HG03565 (cell line): ENCODE measurements around the gene SSU72.
A peak's percentile ranks its signal among the peaks of the same experiment; 100 is the strongest.
"Not testable (repeated sequence)": the region's sequence is repeated elsewhere in the genome, so short reads cannot be mapped to it uniquely, and the experiment has no call there.

Source experiments
- ATAC-seq: cut with Tn5 transposase; IDR thresholded peaks from one replicate; pipeline ENCODE4 v1.9.1; 2021; ENCODE audit warnings: mild to moderate bottlenecking, moderate library complexity; ENCODE audit not compliant: unreplicated experiment

SSU72 gene

GRCh38 chr1:1596493-1597274, 22.0 kb upstream of the SSU72 start:
- no peak for ATAC-seq

DNA sequence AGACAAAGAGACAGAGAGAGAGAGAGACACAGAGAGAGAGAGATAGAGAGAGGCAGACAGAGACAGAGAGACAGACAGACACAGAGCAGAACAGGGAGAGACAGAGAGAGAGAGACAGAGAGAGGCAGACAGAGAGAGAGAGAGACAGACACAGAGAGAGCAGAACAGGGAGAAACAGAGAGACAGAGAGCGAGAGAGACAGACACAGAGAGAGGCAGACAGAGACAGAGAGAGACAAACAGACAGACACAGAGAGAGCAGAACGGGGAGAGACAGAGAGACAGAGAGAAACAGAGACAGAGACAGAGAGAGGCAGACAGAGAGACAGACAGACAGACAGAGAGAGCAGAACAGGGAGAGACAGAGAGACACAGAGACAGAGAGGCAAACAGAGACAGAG, 20.7 kb upstream of the SSU72 start:
- ATAC-seq, result not testable (repeated sequence)

DNA sequence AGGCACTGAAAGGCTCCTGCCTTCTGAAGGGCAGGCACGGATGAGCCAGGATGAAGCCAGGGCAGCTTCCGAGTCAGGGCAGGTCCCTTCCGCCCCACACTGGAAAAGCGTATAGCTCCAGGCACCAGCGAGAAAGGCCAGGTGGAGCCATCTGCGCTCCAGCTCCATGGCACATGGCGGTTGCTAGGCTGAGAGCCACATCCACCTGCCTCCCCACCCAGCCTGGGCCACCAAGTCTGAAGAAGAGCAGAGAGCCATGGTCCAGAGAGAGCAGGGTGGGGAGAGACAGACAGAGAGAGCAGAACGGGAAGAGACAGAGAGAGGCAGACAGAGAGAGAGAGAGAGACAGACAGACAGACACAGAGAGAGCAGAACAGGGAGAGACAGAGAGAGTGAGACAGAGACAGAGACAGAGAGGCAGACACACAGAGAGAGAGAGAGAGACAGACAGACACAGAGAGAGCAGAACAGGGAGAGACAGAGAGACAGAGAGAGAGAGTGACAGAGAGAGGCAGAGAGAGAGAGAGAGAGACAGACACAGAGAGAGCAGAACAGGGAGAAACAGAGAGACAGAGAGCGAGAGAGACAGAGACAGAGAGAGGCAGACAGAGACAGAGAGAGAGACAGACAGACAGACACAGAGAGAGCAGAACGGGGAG, 20.1 kb upstream of the SSU72 start:
- ATAC-seq, result no peak

DNA sequence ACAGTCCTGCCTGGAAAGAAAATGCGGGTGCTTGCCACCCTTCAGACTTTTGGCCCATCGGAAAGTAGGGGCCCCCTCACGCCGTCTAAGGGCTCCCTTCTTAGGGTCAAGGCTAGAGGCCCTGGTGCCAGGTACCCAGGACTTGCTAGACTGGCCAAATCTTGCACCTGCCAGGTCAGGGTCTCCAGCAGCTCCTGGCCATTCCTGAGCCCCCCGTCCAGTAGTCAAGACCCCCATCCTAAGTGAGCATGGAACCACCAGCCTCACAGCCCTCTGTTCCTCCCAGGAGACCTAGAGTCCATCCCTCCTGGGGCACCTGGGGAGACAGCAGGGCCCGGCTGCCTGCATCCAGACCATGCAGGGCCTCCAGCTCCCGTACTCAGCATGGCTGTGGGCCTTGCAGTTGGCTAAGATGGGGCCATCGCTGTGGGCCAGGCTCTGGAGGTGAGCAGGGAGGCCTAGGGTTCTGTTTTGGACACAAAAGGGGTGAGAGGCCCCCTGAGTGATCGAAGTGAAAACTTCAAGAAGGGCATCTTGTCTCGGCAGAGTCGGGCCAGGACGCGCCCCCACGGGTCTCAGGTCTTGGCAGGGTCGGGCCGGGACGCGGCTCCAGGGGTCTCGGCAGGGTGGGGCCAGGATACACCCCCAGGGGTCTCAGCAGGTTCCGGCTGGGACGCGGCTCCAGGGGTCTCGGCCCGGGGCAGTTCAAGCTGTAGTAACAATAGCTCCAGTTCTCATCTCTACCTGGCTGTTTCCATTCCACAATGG, 19.4 kb upstream of the SSU72 start:
- no peak for ATAC-seq

GRCh38 chr1:1591452-1591851, 16.8 kb upstream of the SSU72 start:
- no peak for ATAC-seq

- no peak for ATAC-seq
Measured at GRCh38 chr1:1583347-1584010, 8.8 kb upstream of the SSU72 start.

DNA sequence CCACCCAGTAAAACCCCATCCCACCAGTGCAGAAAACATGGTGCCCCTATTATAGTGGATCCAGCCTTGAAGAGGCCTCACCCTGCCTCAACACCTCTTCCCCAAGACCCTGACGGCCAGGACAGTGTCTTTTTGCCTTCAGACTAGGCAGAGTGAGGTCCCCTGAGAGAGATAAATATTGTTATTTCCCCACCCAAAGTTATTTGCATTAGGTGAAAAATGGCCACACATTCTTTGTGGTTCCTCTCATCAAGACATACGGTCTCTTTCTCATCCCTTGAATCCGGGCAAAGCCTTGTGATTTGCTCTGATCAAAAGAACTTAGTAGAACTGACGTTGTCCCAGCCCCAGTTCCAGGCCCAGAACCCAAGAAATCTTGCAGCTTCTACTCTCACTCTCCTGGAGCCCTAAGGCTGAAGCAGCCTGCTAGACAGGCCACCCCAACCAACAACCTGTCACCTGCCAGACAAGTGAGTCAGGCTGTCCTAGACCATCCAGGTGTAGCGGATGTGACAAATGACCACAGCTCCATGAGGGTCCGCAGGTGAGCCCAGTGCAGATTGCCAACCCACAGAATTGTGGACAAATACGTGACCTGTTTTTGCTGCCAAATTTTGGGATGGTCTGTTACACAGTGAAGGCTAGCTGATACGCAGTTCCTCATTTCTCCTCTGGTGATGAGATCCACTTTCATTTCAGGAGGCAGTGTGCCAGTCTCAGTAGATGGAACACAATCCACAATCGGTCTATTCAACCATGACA, 8.1 kb upstream of the SSU72 start:
- ATAC-seq, result no peak

- no peak for ATAC-seq
Measured at GRCh38 chr1:1578371-1578940, 3.8 kb upstream of the SSU72 start.

DNA sequence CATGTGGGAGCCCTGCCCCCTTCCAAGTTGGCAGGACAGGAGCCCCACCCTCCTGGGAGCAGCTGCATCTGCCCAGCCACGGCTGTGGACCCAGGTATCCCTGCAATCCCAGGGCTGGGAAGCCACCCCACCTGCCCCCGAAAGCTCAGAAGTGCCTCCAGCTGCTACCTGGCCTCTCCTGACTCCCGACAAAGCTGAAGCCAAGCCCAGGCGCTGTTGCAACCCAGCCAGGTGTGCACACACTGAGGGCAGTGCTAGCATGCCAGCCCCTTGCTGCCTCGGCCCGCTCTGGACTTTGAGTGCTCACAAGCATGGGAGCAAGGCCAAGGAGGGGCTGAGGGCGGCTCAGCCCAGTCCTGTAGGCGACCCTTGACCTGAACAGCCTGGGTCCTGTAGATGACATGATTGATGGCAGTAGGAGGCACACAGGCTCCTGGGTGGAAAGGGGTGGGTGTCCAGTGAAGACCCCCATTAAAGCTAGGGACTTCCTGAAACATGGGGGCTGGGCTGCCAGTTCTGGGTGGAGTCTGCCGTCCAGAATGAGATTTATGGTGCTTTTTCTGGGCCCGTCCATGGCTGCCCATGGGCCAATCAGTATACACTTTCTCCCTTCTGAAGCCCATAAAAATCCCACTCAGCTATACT, 2.8 kb upstream of the SSU72 start:
- ATAC-seq, result no peak

- peak; percentile 48 for ATAC-seq
Measured at GRCh38 chr1:1573843-1574720, 581 bp downstream of the SSU72 start.

DNA sequence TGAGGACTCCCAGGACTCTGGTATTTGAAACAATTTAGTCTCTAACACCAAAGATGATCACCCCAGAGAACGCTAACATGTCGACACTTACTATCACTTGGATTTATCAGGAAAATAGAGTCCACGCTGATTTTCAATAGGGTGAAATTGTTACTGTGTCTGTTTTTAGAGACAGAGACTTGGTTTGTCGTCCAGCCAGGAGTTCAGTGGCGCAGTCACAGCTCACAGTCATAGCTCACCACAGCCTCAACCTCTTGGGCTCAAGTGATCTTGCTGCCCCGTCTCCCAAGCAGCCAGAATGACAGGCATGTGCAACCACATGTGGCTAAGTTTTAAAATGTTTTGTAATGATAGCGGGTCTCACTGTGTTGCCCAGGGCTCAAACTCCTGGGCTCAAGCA, 5.3 kb downstream of the SSU72 start:
- no peak for ATAC-seq

GRCh38 chr1:1567891-1568291, 6.8 kb downstream of the SSU72 start:
- ATAC-seq, result no peak

- ATAC-seq, result no peak
Measured at GRCh38 chr1:1567152-1567875, 7.3 kb downstream of the SSU72 start.

DNA sequence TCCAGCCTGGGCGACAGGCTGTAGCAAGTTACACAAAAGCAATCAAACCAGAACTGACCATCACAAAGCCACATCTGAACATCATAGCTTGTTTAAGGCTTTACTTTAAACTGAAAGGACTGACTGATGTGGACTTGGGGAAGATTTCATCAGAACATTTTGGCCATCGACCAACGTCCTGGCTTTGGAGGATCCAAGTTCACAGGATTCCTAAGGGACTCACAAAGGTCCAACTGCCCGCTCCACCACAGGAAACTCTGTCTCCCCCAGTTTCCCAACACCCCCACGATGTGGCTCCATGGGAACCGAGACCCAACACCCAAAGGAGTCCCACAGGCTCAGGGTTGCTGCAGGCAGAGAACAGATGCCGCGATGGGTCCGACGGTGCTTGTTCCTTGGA, 9.3 kb downstream of the SSU72 start:
- no peak for ATAC-seq

DNA sequence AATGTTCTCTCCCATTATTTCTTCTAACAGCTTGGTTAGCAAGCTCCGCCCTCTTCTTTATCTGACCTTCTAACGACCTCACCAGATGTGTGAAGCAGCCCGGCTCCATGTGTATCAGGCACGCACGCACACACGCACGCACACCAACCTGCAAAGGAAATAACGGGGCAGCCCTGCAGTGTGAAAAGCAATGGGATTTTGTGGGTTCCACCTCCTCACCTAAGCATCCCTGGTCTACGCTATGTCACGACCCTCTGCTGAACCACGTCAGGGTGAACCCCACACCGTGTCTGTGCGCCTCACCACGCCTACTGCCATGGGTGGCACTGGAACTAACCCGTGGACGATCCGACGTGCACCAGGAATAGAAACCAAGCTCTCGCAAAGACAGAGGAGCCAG, 10.4 kb downstream of the SSU72 start:
- no peak for ATAC-seq

DNA sequence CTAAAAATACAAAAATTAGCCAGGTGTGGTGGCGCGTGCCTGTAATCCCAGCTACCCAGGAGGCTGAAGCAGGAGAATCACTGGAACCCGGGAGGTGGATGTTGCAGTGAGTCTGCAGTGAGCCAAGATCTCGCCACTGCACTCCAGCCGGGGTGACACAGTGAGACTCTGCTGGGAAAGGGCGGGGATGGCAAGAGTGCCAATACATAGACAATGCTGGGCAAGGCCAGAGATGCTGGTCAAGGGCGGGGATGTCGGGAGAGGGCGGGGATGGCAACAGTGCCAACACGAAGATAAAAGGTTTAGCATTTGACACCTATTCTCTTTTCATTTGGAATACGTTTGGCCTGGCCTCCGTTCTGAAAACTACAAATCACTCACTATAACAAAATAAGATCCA, 11.0 kb downstream of the SSU72 start:
- no peak for ATAC-seq

DNA sequence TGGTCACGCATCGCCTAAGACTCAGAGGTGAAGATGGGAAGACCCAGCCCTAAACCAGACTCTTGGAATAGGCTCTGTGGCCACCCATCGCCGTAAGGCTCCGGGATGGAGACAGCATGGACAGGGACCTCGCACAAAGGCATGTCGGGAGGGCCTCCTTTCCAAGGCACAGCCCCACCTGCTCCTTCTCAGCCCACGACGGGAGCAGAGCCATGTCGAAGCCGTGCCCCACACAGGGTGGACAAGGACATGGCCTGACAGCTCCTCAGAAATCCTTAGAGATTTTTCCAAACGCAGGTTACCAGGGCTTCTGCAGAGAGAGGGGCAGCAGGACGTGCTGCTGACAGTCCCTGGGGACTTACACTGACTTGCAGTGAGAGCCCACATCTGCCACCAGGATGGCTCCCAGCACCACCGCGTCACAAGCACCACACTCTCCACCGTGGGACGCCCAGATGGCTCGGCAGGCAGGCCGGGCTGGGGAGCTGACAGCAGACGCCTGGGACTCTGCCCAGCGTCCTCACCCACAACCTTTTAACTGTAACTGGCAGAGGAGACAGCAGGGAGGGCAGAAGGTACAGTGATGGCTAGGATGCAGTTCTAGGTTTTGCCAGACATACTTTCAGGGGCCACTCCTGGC, 12.0 kb downstream of the SSU72 start:
- no peak for ATAC-seq
